C4-2B (cell line): ENCODE measurements around the gene CCNL2.
"Not testable (repeated sequence)": the region's sequence is repeated elsewhere in the genome, so short reads cannot be mapped to it uniquely, and the experiment has no call there.

Experiments used
- H3K27ac ChIP-seq: fragments of 450-650 bp; 2 replicates; pipeline ENCODE4 v1.5.1; 2017
- ZFX ChIP-seq: fragments of 450-650 bp; IDR thresholded peaks from 2 replicates; pipeline ENCODE4 v1.6.1; 2017
- TF ChIP-seq, protein P1 (sequence below): fragments of 450-650 bp; conservative IDR thresholded peaks from 2 replicates; pipeline ENCODE4 v1.5.1; 2017; ENCODE audit warnings: mild to moderate bottlenecking

CCNL2 gene

DNA sequence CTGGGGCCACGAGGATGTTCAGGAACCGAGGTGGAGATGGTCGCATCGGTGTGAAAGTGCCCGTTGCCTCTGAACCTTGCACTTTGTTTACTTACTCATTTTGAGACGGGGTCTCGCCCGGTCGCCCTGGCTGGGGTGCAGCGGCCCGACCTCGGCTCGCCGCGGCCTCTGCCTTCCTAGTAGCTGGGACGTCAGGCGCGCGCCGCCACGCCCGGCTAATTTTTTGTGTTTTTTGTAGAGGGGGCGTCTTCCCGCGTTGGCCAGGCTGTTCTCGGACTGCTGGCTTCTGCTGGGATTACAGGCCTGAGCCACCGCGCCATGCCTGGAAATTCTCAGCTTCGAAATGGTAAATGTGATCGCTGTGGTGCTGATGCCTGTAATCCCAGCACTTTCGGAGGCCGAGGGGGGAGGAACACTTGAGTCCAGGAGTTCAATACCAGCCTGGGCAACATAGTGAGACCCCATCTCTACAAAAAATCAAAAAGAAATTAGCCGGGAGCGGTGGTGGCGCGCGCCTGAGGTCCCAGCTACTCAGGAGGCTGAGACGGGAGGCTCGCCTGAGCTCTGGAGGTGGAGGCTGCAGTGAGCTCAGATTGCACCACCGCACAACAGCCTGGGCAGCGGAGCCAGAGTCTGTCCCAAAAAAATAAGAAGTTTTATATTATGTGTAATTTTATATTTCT is 8.6 kb upstream of the CCNL2 start:
- peak overlapping the region; percentile 93 for H3K27ac ChIP-seq
- TF ChIP-seq, protein P1, sequence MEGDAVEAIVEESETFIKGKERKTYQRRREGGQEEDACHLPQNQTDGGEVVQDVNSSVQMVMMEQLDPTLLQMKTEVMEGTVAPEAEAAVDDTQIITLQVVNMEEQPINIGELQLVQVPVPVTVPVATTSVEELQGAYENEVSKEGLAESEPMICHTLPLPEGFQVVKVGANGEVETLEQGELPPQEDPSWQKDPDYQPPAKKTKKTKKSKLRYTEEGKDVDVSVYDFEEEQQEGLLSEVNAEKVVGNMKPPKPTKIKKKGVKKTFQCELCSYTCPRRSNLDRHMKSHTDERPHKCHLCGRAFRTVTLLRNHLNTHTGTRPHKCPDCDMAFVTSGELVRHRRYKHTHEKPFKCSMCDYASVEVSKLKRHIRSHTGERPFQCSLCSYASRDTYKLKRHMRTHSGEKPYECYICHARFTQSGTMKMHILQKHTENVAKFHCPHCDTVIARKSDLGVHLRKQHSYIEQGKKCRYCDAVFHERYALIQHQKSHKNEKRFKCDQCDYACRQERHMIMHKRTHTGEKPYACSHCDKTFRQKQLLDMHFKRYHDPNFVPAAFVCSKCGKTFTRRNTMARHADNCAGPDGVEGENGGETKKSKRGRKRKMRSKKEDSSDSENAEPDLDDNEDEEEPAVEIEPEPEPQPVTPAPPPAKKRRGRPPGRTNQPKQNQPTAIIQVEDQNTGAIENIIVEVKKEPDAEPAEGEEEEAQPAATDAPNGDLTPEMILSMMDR, result no peak
- peak; percentile 49 for TF ChIP-seq ZFX

DNA sequence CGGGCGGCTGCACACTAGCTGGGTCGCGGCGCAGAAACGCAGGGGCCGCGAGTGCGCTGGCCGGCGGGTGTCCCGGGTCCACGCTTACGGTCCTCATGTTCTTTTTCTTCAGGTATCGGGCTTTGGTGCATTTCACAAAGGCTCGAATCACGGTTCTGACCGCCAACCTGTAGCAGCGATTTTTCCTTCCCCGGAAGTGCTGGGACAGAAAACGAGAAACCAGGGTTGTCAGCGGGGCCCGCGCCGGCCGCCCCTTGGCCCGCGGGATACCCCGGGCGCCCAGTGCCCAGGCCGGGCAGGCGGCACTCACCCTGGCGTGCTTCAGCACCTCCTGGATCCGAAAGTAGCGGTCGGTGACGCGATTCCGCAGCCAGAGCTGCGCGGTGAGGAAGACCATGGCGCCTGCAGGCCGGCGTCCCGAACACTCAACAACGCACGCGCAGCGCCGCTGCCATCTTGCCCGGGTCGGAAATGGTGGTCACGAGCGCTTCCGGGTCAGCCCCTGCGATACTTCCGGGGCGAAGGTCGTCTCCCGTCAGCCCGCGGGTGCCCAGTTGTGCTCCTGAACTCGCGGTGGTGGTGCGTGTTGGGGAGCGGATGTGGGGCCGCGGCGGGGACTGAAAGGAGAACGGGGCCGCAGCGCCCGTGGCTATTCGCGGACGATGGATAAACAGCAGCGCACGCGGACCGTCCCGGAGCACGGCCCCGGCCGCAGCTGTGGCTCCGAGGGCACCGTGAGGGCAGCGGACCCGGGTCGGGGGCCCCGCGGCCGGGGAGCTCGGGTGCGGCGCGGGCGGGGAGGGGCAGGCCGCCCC is 7.9 kb upstream of the CCNL2 start, which contains the start of gene MRPL20:
TSS of gene MRPL20 (minus strand) at position 473 of the 815 bp plus-strand sequence. CDS start at position 397, 76 bp downstream.
- TF ChIP-seq, protein P1, result no peak
- peak; percentile 76 for TF ChIP-seq ZFX
- peak within 1 kb of the TSS; percentile 93 for H3K27ac ChIP-seq

DNA sequence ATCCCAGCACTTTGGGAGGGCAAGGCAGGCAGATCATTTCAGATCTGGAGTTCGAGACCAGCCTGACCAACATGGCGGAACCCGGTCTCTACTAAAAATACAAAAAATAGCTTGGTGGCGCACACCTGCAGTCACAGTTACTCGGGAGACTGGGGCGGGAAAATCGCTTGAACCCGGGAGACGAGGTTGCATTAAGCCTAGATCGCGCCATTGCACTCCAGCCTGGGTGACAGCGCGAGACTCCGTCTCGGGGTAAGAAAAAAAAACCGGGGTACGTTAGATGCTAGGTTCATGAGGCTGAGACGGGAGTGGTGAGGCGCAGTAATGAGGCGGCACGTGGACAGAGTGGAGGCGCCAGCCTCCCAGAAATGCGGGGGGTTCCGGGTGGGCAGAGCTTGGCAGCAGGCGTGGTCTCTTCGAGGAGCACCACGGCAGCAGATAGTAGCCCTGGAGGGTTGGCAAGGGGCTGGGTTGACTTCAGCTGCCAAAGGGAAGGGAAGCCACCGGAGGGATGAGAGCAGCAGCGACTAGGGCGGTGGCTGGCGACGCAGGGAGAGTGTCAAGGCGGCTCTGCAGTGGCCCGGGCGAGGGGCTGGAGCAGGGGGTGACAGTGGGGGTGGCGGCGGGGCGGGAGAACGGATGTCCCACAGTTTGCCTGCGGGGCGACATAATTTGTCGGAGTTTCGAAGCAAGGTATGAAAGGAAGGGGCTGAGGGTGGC is 7.1 kb upstream of the CCNL2 start:
- peak overlapping the region; percentile 93 for H3K27ac ChIP-seq
- TF ChIP-seq, protein P1, result no peak
- no peak for TF ChIP-seq ZFX

DNA sequence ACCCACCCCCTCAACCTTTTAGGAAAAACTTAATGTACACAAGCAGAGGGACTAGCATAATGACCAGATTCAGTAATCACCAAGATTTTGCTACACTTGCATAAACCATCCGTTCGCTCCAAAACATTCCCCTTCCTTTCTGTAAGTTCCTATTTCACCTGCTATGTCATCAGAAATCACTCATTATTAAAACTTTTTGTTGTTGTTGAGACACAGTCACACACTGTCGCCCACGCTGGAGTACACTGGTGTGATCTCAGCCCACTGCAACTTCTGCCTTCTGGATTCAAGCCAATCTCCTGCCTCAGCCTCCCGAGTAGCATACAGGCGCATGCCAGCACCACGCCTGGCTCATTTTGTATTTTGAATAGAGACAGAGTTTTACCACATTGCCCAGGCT is 4.5 kb upstream of the CCNL2 start:
- TF ChIP-seq, protein P1, result no peak
- no peak for TF ChIP-seq ZFX
- H3K27ac ChIP-seq, result no peak overlapping the region

DNA sequence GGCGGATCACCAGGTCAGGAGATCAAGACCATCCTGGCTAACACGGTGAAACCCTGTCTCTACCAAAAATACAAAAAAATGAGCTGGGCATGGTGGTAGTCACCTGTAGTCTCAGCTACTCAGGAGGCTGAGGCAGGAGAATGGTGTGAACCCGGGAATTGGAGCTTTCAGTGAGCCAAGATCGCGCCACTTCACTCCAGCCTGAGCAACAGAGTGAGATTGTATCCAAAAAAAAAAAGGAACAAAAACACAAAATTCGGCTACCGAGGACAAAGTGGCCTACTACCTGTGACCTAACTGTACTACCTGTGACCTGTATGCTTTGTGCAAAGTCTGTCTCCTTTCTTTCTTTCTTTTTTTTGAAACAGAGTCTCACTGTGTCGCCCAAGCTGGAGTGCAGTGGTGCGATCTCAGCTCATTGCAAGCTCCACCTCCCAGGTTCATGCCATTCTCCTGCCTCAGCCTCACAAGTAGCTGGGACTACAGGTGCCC is 3.8 kb upstream of the CCNL2 start:
- H3K27ac ChIP-seq, result not testable (repeated sequence)

DNA sequence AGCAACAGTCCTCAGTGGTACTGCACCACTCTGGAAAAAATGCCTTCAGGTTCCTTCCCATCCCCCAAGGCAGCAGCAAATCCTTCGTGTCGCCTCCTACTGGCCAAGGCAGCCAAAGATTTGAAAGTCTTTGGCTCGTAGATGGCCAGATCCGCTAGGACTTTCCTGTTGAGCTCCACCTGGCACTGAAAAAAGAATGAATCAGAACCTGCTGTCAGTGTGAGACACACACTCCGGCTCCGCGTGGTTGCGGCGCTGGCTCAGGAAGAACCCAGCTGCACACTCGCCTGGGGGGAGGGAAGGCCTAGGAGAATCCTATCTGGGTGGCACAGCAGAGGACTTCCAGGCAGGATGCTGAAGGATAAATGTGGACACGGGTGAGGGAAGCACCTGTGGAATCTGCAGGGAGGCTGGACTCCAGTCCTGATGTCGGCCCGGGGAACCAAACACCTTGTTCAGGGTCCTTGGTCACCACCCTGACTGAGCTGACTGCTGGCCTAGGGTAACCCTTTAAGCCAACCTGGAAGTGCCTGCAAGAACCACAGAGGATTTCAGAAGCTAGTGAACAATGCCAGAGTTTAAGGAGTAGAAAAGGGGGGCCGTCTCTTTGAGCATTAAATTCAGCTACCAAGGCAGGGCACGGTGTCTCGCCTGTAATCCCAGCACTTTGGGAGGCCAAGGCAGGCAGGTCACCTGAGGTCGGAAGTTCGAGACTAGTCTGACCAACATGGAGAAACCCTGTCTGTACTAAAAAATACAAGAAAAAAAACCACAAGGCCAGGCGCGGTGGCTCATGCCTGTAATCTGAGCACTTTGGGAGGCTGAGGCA is 3.2 kb upstream of the CCNL2 start:
- TF ChIP-seq, protein P1, result peak; percentile 87
- no peak for TF ChIP-seq ZFX
- 0 out of 2 replicates have a peak overlapping the region, but pooled peaks have one; percentile 2 for H3K27ac ChIP-seq

DNA sequence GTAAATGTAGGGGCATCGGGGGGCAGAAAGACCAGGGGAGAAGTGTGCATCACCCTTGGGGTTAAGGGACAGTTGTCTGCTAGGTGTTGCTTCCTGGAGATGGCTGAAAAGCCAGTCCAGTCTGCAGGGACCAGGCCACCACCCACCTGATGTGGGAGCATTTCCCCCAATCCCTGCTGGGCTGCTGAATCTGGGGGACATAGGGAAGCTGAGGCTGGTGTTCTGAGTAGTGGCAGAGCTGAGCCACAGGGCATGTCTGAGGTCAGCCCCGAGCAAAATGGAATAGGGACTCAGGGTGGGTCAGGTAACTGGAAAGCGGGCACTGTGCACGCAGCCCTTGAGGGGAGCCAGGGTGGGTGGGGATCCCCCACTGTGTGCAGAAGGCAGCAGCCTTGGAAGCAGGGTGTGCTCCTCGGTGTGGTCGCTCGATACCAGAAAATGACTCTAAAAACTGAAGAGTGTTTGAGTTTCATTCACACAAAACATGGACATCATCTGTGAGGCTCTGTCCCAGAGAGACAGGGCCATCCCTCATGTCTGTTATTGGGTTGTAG is 2.4 kb upstream of the CCNL2 start:
- peak overlapping the region; percentile 91; the same call in 1 of the 2 replicates for H3K27ac ChIP-seq
- TF ChIP-seq, protein P1, result no peak
- TF ChIP-seq ZFX, result no peak
